GM10266 (cell line): Measurements from ENCODE around the gene CD7.

Experiments used
- DNase-seq: peaks from one replicate; pipeline ENCODE4 v3.0.0; 2012; ENCODE audit errors: extremely low spot score
- CTCF ChIP-seq: IDR thresholded peaks from 2 replicates; pipeline ENCODE4 v1.5.1; 2012; ENCODE audit warnings: mild to moderate bottlenecking, low read depth; ENCODE audit not compliant: control insufficient read depth, insufficient read depth; ENCODE audit errors: missing control alignments

Gene CD7

GRCh38 chr17:82318772-82319606, 1.6 kb upstream of the CD7 start:
- TF ChIP-seq CTCF: no peak
- no peak for DNase-seq

- TF ChIP-seq CTCF: no peak
- DNase-seq: no peak
Measured at GRCh38 chr17:82318169-82318498, 726 bp upstream of the CD7 start.

GRCh38 chr17:82316651-82317393, 586 bp downstream of the CD7 start:
- TF ChIP-seq CTCF: no peak
- DNase-seq: no peak

- TF ChIP-seq CTCF: no peak
- DNase-seq: no peak
Measured at GRCh38 chr17:82315703-82316358, 1.6 kb downstream of the CD7 start.

- DNase-seq: no peak
Measured at GRCh38 chr17:82314727-82315605, 2.4 kb downstream of the CD7 start.

More at GRCh38 chr17:82314727-82315605, 2.4 kb downstream of the CD7 start:
- TF ChIP-seq CTCF: no peak
